ENCODE results near the gene ZNF385B. TPM values are rescaled to one million over a fixed set of nuclear protein-coding genes. Genes with fewer than 3 reads are reported as not detected.
A peak's percentile ranks its signal among the peaks of the same experiment; 100 is the strongest.

ZNF385B gene
- total RNA-seq, 1 donor: 1.1 TPM

GRCh38 chr2:179677077-179677688 is 184.2 kb downstream of the ZNF385B start:
- no peak for TF ChIP-seq CTCF (IDR thresholded peaks at IDR 0.05; ENCODE audit: extremely low read depth, low read depth, low read length)
- no peaks in the 10 kb centered on the region for H3K27me3 ChIP-seq (ENCODE audit: insufficient read depth, low read length)
- DNase-seq (ENCODE audit: insufficient read length, low spot score, missing footprints): peak; percentile 69
- no peaks in the 10 kb centered on the region for H3K9me3 ChIP-seq (ENCODE audit: low read depth, low read length)
- H4K20me1 ChIP-seq (ENCODE audit: insufficient read depth, low read length): no peaks in the 10 kb centered on the region
- H3K4me3 ChIP-seq (ENCODE audit: insufficient read depth, low read length): no peak overlapping the region
- no peak overlapping the region for H3K27ac ChIP-seq (ENCODE audit: low read depth, low read length)
- peaks cover 7% of the 10 kb centered on the region for H3K4me1 ChIP-seq (ENCODE audit: insufficient read depth, low read length)
- H3K79me2 ChIP-seq (ENCODE audit: insufficient read depth, low read length): no peaks in the 10 kb centered on the region
- H3K36me3 ChIP-seq (ENCODE audit: insufficient read depth, low read length): no peaks in the 10 kb centered on the region
- no peak overlapping the region for H3K4me2 ChIP-seq (ENCODE audit: insufficient read depth, low read length)
- peak overlapping the region; percentile 39 for H2AFZ ChIP-seq (ENCODE audit: low read length)

- no peak overlapping the region for H3K4me2 ChIP-seq (ENCODE audit: insufficient read depth, low read length)
- H3K79me2 ChIP-seq (ENCODE audit: insufficient read depth, low read length): no peaks in the 10 kb centered on the region
- H3K9me3 ChIP-seq (ENCODE audit: low read depth, low read length): no peaks in the 10 kb centered on the region
- no peak for DNase-seq (ENCODE audit: insufficient read length, low spot score, missing footprints)
- H3K27ac ChIP-seq (ENCODE audit: low read depth, low read length): no peak overlapping the region
- no peaks in the 10 kb centered on the region for H3K27me3 ChIP-seq (ENCODE audit: insufficient read depth, low read length)
- H3K4me1 ChIP-seq (ENCODE audit: insufficient read depth, low read length): peaks cover 7% of the 10 kb centered on the region
- no peak overlapping the region for H3K4me3 ChIP-seq (ENCODE audit: insufficient read depth, low read length)
- no peaks in the 10 kb centered on the region for H4K20me1 ChIP-seq (ENCODE audit: insufficient read depth, low read length)
- H2AFZ ChIP-seq (ENCODE audit: low read length): no peak overlapping the region
- no peak for TF ChIP-seq CTCF (IDR thresholded peaks at IDR 0.05; ENCODE audit: extremely low read depth, low read depth, low read length)
- no peaks in the 10 kb centered on the region for H3K36me3 ChIP-seq (ENCODE audit: insufficient read depth, low read length)
Measured at GRCh38 chr2:179675435-179675834, 186.0 kb downstream of the ZNF385B start.

- Histone ChIP-seq H2AFZ (ENCODE audit: low read length) (no peak overlapping the region), H3K36me3 (ENCODE audit: insufficient read depth, low read length) (no peaks in the 10 kb centered on the region), H3K4me3 (ENCODE audit: insufficient read depth, low read length) (no peak overlapping the region), H3K27me3 (ENCODE audit: insufficient read depth, low read length) (no peaks in the 10 kb centered on the region), H3K4me2 (ENCODE audit: insufficient read depth, low read length) (no peak overlapping the region), H4K20me1 (ENCODE audit: insufficient read depth, low read length) (no peaks in the 10 kb centered on the region), H3K9me3 (ENCODE audit: low read depth, low read length) (no peaks in the 10 kb centered on the region), H3K79me2 (ENCODE audit: insufficient read depth, low read length) (no peaks in the 10 kb centered on the region), H3K27ac (ENCODE audit: low read depth, low read length) (no peak overlapping the region), H3K4me1 (ENCODE audit: insufficient read depth, low read length) (no peaks in the 10 kb centered on the region)
- no peak for TF ChIP-seq CTCF (IDR thresholded peaks at IDR 0.05; ENCODE audit: extremely low read depth, low read depth, low read length)
- DNase-seq (ENCODE audit: insufficient read length, low spot score, missing footprints): peak; percentile 60
Measured at GRCh38 chr2:179671043-179671981, 190.1 kb downstream of the ZNF385B start.

GRCh38 chr2:179669196-179669595 is 192.2 kb downstream of the ZNF385B start:
- Histone ChIP-seq H3K4me1 (ENCODE audit: insufficient read depth, low read length) (no peaks in the 10 kb centered on the region), H4K20me1 (ENCODE audit: insufficient read depth, low read length) (no peaks in the 10 kb centered on the region), H3K4me2 (ENCODE audit: insufficient read depth, low read length) (no peak overlapping the region), H3K79me2 (ENCODE audit: insufficient read depth, low read length) (no peaks in the 10 kb centered on the region), H3K4me3 (ENCODE audit: insufficient read depth, low read length) (no peak overlapping the region), H3K36me3 (ENCODE audit: insufficient read depth, low read length) (no peaks in the 10 kb centered on the region), H3K9me3 (ENCODE audit: low read depth, low read length) (no peaks in the 10 kb centered on the region), H3K27me3 (ENCODE audit: insufficient read depth, low read length) (no peaks in the 10 kb centered on the region), H2AFZ (ENCODE audit: low read length) (no peak overlapping the region), H3K27ac (ENCODE audit: low read depth, low read length) (no peak overlapping the region)
- DNase-seq (ENCODE audit: insufficient read length, low spot score, missing footprints): peak; percentile 47
- no peak for TF ChIP-seq CTCF (IDR thresholded peaks at IDR 0.05; ENCODE audit: extremely low read depth, low read depth, low read length)

All from osteoblast (primary cell).